SK-N-MC (cell line): ENCODE results near the gene UQCRHL.

Source experiments
- EZH2 ChIP-seq: fragments of 200-600 bp; sonication (generic); IDR thresholded peaks from one replicate; pipeline ENCODE4 v1.6.1; 2017; ENCODE audit warnings: antibody characterized with exemption
- POLR2AphosphoS5 ChIP-seq: IDR thresholded peaks from 2 replicates; pipeline ENCODE4 v1.6.1; 2012; ENCODE audit warnings: mild to moderate bottlenecking, low read depth, low read length, borderline replicate concordance

DNA sequence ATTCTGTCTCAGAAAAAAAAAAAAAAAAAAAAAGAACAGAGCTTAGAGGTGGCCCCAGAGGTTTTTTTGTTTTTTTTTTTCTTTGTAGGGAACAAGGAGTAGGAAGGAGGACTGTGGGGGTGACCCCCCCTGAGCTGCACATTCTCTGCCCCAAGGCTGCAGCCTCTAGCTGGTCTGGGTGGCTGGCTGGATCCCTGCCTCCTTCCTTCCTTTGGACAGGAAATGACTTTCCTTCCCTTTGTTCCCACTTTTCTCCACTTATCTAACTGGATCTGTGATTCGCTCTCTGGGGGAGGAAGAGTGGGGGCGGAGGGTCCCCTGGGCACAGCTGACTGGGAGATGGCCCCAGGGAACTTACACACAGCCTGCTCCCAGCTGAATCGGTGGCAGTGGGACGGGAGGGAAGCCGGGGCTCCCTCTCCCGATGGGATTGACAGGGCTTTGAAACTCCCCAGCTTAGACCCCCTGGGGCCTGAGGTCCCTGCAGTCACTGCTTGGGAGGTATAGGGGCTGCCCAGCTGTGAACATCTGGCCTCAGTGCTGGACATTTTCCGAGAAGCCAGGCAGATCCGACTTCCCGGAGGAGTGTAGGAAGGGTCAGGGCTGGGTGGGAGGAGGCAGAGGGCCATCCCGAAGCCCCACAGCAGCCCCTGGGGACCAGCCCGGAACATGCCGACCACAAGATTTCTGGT is 46.8 kb downstream of the UQCRHL start:
- TF ChIP-seq EZH2 (no peak), POLR2AphosphoS5 (no peak)
